Stimulated activated CD4-positive, alpha-beta T cell treated with anti-CD3 and anti-CD28 coated beads, Interleukin-2, amount 100 ng/mL, for 4 hours (primary cell): ENCODE measurements around the gene ANKRD53.

Source experiments
- DNase-seq: peaks from one replicate; pipeline ENCODE4 v3.0.0-alpha.2; 2020; ENCODE audit warnings: low read depth

Gene ANKRD53, protein sequence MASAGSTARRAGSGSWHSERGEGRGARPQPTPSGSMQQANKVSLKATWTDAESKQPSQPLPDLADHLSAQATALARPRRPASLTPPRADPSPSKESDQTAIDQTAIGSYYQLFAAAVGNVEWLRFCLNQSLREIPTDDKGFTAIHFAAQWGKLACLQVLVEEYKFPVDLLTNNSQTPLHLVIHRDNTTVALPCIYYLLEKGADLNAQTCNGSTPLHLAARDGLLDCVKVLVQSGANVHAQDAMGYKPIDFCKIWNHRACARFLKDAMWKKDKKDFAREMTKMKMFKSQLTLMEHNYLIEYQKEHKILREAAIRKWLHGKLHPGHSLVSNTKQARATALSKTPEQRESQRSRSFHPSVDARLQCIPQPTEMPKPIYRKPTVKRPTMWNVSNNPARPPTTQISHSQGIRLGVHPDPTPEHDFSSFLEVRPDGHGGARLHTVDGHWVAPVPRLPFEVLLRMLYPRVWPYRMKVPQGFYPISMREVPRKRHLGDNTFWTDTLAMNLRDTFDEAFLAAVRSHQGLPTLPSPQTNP

DNA sequence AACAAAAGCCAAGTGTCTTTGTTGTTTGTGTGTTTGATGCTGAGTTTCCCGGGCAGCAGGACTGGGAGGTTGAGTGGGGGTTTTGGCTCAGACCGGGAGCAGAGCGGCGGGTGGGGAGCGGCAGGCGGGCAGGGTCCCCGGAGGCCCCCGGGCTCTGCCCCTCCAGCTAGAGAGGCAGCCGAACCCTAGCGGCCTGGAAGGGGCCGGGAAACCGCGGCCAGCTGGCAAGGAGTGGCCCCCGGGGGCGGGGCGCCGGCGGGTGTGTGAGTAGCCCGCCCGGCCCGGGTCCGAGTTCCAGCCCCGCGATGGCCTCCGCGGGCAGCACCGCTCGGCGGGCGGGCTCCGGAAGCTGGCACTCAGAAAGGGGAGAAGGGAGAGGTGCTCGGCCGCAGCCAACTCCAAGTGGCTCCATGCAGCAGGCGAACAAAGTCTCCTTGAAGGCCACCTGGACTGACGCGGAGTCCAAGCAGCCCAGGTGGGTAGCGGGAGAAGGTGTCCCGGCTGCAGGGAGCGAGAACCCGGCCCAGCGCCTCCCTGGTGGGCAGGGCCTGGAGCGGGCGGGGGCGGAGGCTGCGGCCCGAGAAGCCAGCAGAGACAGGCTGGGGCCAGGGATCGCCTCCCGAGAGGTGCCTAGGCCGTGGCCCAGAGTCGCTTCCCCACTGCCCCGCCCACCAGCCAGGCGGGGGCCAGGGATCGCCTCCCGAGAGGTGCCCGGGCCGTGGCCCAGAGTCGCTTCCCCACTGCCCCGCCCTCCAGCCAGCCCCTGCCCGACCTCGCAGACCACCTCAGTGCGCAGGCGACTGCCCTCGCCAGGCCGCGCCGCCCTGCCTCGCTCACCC is at the start of gene ANKRD53:
ANKRD53 (plus strand) TSS at position 290 of the 839 bp plus-strand sequence; CDS start at position 306, 16 bp downstream.
- no peak for DNase-seq

DNA sequence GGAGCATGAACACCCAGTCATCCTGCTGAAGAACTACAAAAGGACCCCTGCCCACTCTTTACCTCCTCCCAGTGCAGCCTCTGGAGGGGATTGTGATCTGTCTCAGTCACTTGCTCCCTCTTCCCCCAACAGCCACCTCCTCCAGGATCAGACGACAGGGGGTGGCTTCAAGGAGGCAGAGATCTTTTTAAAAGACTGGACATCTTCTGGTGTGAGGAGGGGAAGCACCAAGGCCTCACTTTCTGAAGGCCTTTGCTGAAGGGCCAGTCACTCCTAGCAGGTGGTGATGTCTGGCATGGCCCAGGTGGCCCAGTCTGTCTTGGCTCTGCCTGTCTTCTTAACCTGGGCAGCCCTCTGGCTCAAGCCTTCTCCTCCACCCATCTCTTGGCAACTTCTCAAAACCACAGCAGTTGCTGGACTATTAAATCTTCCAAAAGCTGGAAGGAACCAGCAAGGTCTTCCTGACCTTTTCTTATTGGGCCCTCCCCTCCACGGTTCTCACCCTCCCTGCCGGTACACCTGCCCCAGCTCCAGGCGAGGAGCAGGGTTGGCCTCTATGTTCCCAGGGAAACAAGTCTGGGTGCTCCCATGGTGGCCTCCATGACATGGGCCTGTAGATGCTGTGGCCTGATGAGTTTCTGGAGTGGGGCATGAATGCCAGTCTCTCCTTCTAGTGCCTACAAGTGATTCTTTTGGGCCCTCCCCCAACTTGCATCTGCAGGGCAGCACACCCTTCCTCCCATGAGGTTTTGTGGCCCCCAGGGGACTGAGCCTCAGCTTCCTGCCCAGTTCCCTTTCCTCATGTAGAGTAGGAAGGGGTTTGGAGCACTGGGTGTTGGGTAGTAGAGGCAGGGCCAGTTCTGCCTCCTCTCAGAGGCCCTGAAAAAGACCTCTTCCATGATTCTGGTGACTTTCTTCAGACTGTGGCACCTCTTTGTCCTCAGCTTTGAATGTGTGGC is 47.8 kb upstream of the ANKRD53 start:
- no peak for DNase-seq

DNA sequence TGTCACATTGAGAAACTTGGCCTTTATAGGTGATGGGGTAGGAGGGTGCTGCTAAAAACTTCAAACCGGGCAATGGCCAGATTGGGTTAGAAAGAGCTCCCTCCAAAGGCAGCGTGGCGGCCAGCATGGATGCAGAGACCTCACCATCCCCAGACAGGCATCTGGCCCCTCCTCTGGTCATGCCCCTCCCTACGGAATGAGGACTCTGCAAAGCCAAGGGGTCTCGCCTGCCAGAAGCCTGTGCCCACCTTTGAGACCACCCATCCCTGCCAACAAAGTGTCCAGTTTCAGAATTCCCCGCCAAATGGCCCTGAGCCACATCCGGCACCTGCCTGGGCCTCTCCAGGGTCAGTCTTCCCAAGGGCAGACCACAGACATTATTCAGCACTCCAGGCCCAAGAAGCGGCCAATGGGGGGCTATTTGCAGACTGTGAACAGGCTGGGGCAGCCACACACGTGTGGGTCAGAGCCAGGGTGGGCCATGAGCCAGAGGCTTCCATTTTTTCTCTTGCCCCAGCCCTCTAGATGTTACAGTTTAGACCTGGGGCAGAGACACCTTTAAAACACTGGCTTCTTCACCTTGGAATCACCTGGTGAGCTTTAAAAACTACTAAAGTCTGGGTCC is 46.9 kb upstream of the ANKRD53 start:
- DNase-seq: no peak

DNA sequence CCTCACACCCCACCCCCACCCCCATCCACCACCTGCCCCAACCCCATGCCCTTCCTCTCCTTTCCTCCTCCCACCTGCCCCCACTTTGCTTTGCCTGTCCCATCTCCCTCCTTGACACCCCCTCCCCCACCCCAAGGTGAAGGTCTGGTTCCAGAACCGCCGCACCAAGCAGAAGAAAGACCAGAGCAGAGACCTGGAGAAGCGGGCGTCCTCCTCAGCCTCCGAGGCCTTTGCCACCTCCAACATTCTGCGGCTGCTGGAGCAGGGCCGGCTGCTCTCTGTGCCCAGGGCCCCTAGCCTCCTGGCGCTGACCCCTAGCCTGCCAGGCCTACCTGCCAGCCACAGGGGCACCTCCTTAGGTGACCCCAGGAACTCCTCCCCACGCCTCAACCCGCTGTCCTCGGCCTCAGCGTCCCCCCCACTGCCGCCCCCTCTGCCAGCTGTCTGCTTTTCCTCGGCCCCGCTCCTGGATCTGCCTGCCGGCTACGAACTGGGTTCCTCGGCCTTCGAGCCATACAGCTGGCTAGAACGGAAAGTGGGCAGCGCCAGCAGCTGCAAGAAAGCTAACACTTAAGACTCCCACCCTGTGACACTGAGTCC is 45.7 kb upstream of the ANKRD53 start:
- no peak for DNase-seq

DNA sequence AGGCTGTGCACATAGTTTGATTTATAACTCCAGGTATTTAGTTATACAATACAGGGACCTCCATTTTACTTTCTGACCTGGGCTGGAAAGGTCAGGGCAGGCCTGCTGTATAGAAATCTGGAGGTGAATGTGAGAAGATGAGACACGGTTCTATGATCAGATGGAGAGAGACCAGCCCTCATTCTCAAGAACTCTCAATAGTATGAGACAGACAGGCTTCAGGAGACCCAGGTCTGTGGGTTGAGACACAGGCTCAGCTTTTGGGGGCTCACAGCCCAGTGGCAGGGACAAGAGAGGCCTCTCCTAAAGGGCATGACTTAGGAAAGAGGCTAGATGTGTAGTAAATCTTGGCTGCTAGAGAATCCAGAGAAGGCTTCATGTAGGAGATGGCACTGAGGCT is 43.4 kb upstream of the ANKRD53 start:
- DNase-seq: no peak

DNA sequence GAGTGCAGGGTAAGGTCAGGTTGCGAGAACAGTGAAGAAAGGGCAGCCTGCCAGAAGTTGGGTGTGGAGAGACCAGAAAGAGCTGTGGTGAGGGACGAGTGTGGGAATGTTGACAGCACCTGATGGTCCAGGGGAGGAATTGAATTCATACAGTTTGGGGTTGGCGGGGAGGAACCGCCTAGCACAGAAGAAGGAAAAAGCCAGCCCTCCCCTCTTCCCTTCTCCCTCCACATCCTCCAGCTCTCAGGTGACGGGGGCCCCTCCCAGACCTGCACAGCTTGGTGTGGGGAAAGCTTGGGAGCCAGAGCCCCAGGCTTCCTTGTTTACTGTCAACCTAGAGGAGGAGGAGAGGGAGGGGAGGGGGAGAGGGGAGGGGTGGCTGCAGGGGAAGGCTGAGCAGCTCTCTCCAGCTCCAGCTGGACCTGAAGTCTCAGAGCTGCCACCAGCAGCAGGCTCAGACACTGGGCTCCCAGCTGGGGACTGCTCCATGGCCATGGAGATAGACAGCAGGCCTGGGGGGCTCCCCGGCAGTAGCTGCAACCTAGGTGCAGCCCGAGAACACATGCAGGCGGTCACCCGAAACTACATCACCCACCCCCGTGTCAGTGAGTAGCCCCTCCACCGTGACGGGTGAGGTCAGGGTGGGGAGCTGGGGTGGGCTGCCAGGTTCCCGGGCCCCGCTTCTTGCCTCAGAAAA is 42.8 kb upstream of the ANKRD53 start, which contains the start of gene ATP6V1B1:
ATP6V1B1 (plus strand) TSS at position 433 of the 697 bp plus-strand sequence; CDS start at position 488, 55 bp downstream.
- no peak for DNase-seq

DNA sequence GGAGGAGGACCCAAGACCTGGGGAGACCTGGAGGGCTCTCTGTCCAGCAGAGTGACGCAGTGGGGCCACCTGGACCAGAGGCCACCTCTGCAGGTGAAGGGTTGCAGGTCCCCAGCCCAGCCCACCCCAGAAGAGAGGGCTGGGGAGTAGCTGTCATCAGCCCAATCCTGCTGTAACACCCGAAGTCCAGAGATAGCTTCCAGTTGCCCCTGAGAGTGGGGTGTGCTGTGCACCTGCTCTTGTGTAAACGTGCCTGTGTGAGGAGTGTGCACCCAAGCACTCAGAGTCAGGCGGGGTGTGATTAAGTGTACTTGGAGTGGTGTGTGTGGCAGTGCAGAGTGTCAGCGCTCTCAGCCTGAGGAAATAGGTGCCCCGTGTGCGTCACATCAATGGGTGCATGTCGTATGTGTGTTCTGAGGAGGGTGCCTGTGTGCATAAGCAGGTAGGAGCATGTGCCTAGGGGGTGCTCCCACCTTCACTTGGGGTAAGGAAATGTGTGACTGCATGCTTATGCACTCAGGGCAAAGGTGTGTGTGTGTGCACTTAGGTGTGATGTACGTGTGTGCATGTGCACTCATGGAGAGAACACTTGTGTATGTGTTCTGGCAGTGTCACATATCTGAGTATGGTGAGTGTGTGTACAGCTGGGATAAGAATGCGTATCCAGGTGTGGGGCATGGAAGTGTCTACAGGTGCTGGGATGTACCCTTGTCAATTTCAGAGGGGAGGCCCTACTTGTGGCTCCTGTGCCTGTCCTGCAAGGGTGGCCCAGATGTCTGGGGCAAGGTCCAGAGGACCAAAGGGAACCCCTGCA is 42.1 kb upstream of the ANKRD53 start:
- DNase-seq: no peak

DNA sequence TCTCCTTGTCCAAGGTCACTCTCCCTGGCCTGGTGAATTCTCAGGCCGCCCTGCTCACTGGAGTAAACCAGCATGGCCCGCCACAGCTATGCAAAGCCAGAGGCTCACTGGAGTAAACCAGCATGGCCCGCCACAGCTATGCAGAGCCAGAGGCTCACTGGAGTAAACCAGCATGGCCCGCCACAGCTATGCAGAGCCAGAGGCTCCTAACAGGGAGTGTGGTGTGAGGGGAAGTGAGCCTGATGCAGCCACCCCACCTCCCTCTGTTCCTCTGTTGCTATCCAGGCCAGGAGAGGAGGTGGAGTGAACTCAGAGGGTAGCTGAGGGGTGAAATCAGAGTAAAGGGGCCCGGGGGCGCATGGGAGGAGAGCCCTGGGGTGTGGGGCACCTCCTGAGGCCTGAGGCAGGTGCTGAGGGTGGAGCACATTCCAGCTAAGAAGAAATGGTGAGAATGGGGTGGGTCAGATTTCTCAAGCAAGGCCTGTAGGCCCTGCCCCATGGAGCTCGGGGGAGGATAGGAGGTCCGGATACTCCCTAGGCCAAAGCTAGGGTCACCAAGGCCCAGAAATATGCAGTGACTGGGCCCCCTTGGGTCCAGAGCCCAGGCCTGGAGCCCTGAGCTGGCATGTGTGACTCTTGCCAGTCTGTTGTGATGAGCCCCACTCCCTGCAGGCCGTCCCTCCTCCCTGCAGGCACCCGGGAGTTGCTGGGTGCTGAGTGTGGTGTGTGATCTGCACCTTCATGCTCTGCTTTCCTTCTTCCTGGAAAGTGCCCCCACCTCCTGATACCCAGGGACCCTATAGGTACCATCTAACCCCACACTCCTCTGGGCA is 41.2 kb upstream of the ANKRD53 start:
- no peak for DNase-seq

DNA sequence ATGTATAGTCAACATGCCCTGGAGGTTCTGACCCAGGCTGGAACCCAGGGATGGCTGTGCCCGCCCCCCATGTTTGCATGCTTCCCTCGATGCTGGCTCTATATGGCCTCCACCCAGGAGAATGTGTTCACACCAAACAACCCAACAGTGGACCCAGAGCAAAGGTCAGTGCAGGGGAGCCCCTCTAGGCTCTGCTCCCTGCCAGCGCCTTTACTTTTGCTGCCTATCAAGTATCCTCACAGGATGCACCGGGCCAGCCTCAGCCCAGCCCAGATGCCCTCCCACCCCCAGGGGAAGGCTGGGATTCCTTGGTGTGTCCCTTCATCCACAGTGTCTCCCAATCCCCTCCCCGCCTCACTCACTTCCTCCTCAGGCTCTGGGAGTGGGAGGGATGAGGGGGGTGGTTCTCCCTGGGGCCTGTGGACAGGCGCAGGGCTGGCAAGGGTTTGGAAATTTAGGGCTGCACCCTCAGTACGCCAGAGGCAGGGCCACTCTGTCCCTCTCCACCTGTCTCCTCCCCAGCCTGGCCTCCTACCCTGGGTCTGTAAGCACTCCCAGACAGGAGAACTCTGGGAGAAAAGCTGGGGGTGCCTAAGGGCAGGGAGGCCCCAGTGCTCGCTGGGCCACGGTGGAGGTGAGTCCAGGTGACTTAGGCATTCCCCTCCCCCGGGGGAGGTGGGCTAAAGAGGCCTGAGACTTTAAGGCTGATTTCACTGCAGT is 40.4 kb upstream of the ANKRD53 start:
- DNase-seq: no peak

DNA sequence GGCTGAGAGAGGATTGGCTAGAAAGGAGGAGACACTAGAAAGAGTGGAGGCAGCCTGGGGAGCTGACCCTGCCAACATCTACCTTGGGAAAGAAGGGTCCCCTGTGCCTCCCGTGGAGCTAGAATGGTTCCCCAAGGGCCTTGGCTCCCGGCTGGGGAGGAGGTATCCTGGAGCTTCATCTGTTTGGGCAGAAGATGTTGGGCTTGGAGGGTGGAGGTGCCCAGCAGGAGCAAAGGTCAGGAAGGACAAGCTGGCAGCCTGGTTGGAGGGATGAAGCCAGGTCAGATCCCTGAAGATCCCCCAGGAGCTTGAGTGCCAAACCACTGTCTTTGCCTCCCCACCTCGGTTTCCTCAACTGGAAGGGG is 39.9 kb upstream of the ANKRD53 start:
- no peak for DNase-seq

DNA sequence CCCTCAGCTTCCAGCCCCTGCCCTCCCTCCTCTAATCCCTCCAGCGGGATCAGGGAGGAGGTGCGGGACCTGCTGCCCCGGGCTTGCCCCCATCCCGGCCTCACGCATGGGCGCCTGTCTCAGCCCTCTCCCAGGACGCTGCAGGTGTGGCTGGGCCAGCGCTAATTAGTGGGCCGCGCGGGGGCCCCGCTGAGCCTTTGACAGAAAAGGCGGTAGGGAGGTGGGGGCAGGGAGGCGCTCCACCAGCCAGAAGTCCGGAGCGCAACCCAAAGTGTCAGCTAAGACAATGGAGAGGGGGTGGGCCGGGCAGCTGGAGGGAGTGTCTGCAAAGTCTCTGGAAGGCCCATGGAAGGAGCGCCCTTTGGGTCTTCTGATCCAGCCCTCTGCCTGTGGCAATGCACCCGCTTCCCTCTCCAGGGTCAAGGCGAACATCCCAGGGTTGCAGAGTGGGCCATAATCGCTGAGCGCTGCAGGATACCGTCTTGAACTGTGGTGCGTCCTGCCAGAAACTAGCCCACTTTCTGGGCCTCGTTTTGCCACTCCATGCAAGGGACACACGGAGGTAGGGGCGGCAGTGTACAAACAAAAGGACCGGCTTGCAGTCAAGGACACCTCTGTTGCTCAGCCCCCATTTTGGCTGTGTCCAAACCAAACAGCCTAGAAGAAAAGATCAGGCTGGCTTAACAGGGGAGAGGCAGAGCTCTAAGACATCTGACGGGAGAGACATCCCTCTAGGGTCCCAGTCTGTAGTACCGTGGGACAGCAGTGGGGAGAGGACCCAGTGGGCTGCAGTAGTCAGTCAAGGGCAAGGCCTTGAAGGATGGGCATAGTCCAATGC is 39.2 kb upstream of the ANKRD53 start:
- DNase-seq: no peak

DNA sequence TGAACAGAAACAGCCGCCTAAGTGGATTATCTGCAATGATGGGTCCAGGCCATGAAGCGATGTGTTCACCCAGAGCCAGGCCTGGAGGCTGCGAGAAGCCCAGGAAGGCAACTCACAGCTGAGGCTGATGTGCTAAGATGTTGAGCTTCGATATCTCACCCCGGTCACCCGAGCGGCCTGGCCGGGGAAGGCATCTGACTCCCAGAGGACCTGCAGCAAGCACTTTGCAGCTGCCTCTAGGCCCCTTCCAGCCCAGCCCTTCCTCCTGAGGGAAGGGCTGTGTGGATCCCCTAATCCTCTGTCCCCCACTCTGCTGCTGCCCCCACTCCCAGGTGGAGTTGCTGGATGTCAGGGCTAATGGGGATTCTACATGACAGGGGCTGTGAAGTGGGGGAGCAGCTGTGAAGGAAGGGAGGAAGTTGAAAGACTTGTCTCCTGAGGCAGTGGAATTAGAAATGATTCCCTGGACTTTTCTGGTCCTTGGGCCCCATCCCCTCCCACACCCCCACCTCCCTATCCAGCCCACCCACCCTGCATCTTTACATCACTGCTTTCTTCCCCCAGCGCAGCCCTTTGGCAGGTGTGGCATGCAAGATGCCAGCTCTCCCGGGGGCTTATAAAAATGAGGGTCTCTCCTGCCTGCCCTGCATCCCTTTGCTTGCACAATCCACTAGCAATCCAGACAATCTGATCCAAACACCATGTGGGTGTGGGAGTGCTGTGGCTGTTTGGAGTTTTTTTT is 38.4 kb upstream of the ANKRD53 start:
- no peak for DNase-seq

DNA sequence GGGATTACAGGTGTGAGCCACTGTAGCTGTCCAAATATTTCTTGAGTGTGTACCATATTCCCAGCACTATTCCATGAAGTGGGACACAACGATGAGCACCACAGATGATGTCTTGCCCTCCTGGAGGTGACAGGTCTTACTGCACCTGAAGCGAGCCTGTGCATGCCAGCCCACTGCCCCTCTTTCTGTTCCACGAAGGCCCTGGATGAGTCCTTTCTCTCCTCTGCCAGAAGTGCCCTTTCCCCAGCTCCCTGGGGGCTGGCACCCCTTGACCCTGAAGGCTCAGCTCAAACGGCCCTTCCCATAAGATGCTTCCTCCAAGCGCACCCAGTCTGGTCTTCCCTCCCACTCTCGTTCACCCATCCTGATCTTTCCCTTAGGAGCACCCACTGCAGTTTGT is 37.2 kb upstream of the ANKRD53 start:
- DNase-seq: no peak

DNA sequence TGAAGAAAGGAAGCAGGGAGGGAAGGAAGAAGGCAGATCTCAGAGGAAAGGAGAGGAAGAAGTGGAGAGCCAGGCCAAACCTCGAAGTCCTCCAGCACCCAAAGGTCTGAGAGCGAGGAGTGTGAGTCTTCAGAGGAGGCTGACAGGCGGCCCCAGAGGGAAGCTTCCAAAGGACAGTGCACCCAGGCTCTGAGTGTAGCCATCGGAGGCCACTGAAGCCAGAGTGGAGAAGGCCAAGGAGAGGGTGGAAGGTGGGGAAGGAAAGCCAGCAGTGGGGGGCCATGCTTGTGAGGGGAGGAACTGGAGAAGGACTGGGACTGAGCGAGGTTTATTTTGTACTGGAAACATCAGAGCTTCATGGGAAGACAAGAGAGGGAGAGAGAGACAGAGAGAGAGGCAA is 36.7 kb upstream of the ANKRD53 start:
- no peak for DNase-seq

DNA sequence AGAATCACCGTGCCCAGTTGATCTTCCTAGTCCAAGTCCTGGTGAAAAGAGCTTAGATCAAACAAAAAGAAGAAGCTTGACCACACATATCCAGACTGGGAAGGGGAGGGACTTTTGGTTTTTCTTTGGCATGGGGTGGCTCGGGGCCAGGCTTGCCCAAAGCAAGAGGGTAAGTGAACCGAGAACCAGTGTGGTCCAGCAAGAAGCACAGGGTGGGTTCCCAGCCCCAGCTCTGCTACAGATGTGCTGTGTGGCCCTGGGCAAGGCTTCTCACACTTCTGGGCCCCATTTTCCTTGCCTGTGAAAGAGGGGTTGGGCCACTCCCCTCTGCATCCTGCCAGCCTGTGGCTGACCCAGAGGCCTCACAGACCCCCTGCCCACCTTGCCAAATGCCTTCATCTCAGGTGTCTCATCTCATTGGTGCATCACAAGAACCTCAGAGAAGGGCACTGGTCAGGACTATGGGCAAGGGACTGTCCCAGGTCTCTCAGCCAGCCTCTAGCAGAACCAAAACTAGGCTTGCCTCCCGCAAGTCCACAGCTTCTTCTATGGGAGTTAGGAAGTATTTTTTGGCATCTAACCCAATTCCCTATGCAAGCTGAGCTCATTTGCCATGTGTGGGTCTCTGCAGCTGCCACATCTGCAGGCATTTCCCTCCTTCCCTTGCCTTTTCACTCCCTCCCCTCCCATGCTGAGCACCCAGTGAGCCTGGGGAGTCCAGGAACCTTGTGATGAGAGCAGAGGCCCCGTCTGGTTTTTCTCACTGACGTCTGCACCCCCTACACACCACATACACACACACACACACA is 35.8 kb upstream of the ANKRD53 start:
- DNase-seq: no peak
